ENCODE measurements around the gene EPHB2.

- no peak for TF ChIP-seq CTCF (IDR thresholded peaks at IDR 0.05)
- TF ChIP-seq POLR2A (IDR thresholded peaks at IDR 0.05) = no peak
Observed at GRCh38 chr1:22781483-22781882, 70.8 kb downstream of the EPHB2 start.

Measured in sigmoid colon (tissue), 3 donors.